Renal cortex interstitium (tissue), 11 donors: ENCODE data around the gene PABPN1L. TPM values are rescaled to one million over a fixed set of nuclear protein-coding genes. Genes with fewer than 3 reads are reported as not detected.

Experiments
- DNase-seq, 11 donors: peaks; one replicate each; pipeline ENCODE4 v3.0.0-alpha.2; 2013; ENCODE audit warnings: low read depth in 9 of 11, low spot score in 4 of 11; ENCODE audit errors: extremely low read depth in 1 of 11
- polyA plus RNA-seq, 3 donors: library from polyadenylated mRNA; unstranded; fragments of 120-200 nt; gene quantifications; one replicate each; pipeline ENCODE4 v1.2.1, GENCODE V29; 2013; ENCODE audit not compliant: insufficient read length in 3 of 3

PABPN1L gene
- polyA plus RNA-seq, 3 donors: not detected

GRCh38 chr16:88822281-88823040 lies 44.0 kb downstream of the PABPN1L start:
- no peak for DNase-seq

GRCh38 chr16:88821168-88821850 lies 45.2 kb downstream of the PABPN1L start:
- DNase-seq: no peak

- DNase-seq: no peak
These were observed 46.0 kb downstream of the PABPN1L start for GRCh38 chr16:88820385-88821025.

GRCh38 chr16:88819126-88819525 lies 47.3 kb downstream of the PABPN1L start:
- DNase-seq: no peak

GRCh38 chr16:88818575-88818874 lies 47.9 kb downstream of the PABPN1L start:
- DNase-seq: no peak

- DNase-seq: no peak
These were observed 48.5 kb downstream of the PABPN1L start for GRCh38 chr16:88817785-88818574.

- no peak for DNase-seq
These were observed 49.5 kb downstream of the PABPN1L start for GRCh38 chr16:88816736-88817535.

- peak in 1 of 11 donors; percentile 34 for DNase-seq
These were observed 50.4 kb downstream of the PABPN1L start for GRCh38 chr16:88815901-88816589.

GRCh38 chr16:88815227-88815626 lies 51.2 kb downstream of the PABPN1L start:
- no peak for DNase-seq

- no peak for DNase-seq
These were observed 52.3 kb downstream of the PABPN1L start for GRCh38 chr16:88814144-88814502.

Other genes with a start within 250 kb of the PABPN1L start
- gene IL17C, start 228.1 kb downstream of the PABPN1L start, polyA plus RNA-seq: not detected
- 100 to 1,000 TPM in 2 of 3 donors, 10 to 100 TPM in 1; 92.4 to 157 (median 142) TPM for gene CYBA, start 215.6 kb downstream of the PABPN1L start, polyA plus RNA-seq
- gene MVD, start 203.6 kb downstream of the PABPN1L start, polyA plus RNA-seq: 10 to 100 TPM; 27.9 to 43.7 (median 39.8) TPM
- gene SNAI3, start 180.2 kb downstream of the PABPN1L start, polyA plus RNA-seq: under 1 TPM; 0.59 to 0.94 (median 0.78) TPM
- gene RNF166, start 160.3 kb downstream of the PABPN1L start, polyA plus RNA-seq: 10 to 100 TPM; 14.5 to 22.4 (median 20.1) TPM
- gene CTU2, start 160.2 kb downstream of the PABPN1L start, polyA plus RNA-seq: 10 to 100 TPM; 10.1 to 17.8 (median 13.3) TPM
- gene PIEZO1, start 81.4 kb downstream of the PABPN1L start, polyA plus RNA-seq: 10 to 100 TPM; 31.6 to 70.3 (median 48.9) TPM
- 10 to 100 TPM; 11.3 to 23.2 (median 19.1) TPM for gene CDT1, start 62.9 kb downstream of the PABPN1L start, polyA plus RNA-seq
- 100 to 1,000 TPM in 1 of 3 donors, 10 to 100 TPM in 2; 70.7 to 114 (median 97.3) TPM for gene APRT, start 54.7 kb downstream of the PABPN1L start, polyA plus RNA-seq
- gene GALNS, start 9.7 kb downstream of the PABPN1L start, polyA plus RNA-seq: 10 to 100 TPM; 17.6 to 27.3 (median 26.8) TPM
- 10 to 100 TPM; 63.0 to 85.3 (median 76.6) TPM for gene TRAPPC2L, start 9.5 kb downstream of the PABPN1L start, polyA plus RNA-seq
- gene CBFA2T3, start 110.5 kb upstream of the PABPN1L start, polyA plus RNA-seq: 1 to 10 TPM; 2.6 to 5.5 (median 2.7) TPM
- gene ACSF3, start 227.2 kb upstream of the PABPN1L start, polyA plus RNA-seq: 10 to 100 TPM; 29.7 to 38.0 (median 30.8) TPM